HG03095 (cell line): ENCODE data around the gene CDH10.

Experiments
- ATAC-seq: cut with Tn5 transposase; IDR thresholded peaks from one replicate; pipeline ENCODE4 v1.9.1; 2021; ENCODE audit warnings: moderate library complexity; ENCODE audit not compliant: unreplicated experiment

CDH10 gene

GRCh38 chr5:24491490-24491889 is 153.3 kb downstream of the CDH10 start:
- ATAC-seq, result no peak

GRCh38 chr5:24487368-24488229 is 157.2 kb downstream of the CDH10 start:
- no peak for ATAC-seq

- ATAC-seq, result no peak
These were observed 163.8 kb downstream of the CDH10 start for GRCh38 chr5:24480952-24481351.

GRCh38 chr5:24477958-24478357 is 166.8 kb downstream of the CDH10 start:
- ATAC-seq, result no peak

GRCh38 chr5:24475101-24475500 is 169.7 kb downstream of the CDH10 start:
- ATAC-seq, result no peak

- ATAC-seq, result no peak
These were observed 170.1 kb downstream of the CDH10 start for GRCh38 chr5:24474685-24475084.

- ATAC-seq, result no peak
These were observed 172.3 kb downstream of the CDH10 start for GRCh38 chr5:24472518-24472917.

GRCh38 chr5:24444414-24444813 is 200.4 kb downstream of the CDH10 start:
- no peak for ATAC-seq

- ATAC-seq, result no peak
These were observed 205.3 kb downstream of the CDH10 start for GRCh38 chr5:24439465-24439864.
